GM21390 (cell line): Measurements from ENCODE around the gene FABP1.

ENCODE experiments used
- ATAC-seq: cut with Tn5 transposase; IDR thresholded peaks from one replicate; pipeline ENCODE4 v1.9.1; 2021; ENCODE audit not compliant: unreplicated experiment

Gene FABP1

GRCh38 chr2:88139203-88139702 lies 11.4 kb upstream of the FABP1 start:
- ATAC-seq = no peak

DNA sequence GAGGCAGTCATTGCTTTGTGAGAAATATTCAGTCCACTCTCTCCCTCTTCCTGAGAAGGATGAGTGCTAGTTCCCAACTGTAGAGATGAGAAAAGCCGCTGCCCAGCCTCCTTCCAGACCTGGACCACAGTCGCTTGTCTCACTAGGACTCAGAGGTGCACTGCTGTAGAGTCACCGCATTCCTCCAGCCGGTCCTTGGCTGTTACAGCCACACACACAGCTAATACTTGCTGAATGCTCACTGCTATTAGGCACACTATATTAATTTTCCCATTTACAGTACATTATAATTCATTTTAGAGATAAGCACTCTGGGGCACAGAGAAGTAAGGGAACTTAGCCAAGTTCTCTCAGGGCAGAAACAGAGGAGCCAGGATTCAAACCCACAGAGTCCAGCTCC lies 10.0 kb upstream of the FABP1 start:
- no peak for ATAC-seq

DNA sequence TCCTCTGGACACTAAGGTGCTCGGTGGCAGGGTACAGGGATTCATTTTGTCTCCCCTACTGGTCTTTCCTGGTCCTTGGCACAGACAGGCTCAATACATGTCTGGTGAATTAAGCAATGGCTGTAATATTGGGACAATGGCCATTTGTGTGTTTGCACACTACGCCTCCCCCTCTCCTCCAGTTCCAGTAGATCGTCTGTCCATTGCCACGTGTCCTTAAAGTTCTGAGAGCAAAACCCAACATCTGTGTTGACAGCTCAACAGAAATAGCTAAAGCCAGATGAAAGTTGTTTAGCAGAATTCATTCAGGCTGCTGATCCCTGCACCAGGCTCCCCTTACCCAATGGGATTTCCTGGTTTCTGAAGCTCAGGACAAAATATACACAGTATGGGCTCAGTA lies 9.0 kb upstream of the FABP1 start:
- no peak for ATAC-seq

DNA sequence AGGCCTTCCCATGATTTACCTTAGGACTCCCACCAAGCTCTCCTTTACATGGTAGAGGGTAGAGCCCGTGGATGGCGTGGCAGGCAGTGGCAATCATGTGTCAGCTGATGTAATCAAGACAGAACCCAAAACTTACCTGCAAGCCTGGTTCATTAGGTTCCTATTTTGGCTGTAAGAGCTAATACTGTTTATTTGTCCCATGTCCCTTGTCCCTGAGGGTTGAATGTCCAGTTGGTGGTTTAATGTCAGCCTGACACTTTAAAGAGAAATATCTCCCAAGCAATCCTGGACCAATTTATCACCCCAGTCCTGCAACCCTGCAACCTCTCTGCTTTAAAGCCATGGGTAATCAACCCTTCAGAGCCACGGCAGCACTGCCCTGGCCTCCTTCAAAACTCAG lies 6.0 kb upstream of the FABP1 start:
- no peak for ATAC-seq

DNA sequence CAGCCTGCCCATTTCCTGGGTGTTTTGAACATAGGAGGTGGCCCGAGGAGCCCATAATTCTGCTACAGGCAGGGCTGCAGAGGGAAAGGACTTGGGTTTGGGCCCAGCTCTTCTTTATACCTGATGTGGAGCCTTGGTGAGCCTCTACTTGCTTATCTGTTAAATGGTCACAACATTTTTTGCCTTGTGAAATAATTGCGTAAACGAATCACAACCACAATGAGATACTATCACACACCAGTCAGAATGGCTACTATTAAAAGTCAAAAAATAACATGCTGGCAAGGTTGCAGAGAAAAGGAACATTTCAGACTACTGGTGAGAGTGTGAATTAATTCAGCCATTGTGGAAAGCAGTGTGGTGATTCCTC lies 4.1 kb upstream of the FABP1 start:
- no peak for ATAC-seq

DNA sequence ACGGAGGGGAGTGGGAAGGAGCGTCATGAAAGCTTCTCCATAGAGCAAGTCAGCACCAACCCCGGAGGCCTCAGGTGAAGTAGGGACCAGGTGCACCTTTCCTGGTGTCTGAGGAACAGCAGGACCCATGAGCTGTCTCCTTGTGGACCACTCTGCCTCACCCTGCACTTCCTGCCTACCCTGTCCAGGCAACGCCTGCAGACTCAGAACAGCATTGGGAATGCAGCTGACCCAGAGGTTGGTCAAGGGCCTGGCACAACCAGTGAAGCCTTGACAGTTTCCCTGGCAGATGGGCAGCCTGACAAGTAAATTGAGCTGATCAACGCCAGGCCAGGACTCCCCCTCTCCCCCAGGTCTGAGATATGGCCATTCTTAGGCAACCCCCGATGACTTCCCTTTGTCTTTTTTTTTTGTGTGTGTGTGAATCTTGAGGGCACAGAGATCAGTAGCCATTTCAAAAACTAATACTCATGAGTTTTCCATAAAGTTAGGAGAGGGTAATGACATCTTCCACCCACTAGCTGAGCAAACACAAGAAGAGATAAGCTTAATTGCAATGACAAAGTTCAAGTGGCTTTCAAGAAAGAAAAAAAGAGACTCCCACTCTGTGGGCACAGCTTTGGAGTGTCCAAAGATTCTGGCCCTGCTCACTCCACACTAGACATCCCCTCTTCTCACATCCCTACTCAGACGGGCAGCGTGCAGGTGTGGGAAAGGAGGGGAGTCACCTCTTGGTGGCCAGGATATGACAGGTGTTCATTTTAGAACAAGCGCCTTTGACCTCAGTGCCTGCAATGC lies 3.5 kb upstream of the FABP1 start:
- ATAC-seq = no peak

- ATAC-seq = no peak
These were observed 1.6 kb upstream of the FABP1 start for GRCh38 chr2:88129313-88129959.

GRCh38 chr2:88128654-88129312 lies 921 bp upstream of the FABP1 start:
- no peak for ATAC-seq

DNA sequence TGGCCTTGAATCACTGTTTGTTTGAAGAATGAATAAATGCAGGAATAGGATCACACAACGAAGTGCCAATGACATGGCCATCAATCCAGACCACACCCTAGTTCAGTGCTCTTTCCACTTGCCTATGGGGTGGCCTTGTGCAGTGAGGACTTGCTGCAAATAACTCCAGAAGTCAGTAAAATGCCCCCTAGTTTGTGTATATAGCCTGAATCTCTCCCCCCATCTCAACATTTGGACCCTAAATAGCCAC lies 299 bp downstream of the FABP1 start:
- no peak for ATAC-seq

DNA sequence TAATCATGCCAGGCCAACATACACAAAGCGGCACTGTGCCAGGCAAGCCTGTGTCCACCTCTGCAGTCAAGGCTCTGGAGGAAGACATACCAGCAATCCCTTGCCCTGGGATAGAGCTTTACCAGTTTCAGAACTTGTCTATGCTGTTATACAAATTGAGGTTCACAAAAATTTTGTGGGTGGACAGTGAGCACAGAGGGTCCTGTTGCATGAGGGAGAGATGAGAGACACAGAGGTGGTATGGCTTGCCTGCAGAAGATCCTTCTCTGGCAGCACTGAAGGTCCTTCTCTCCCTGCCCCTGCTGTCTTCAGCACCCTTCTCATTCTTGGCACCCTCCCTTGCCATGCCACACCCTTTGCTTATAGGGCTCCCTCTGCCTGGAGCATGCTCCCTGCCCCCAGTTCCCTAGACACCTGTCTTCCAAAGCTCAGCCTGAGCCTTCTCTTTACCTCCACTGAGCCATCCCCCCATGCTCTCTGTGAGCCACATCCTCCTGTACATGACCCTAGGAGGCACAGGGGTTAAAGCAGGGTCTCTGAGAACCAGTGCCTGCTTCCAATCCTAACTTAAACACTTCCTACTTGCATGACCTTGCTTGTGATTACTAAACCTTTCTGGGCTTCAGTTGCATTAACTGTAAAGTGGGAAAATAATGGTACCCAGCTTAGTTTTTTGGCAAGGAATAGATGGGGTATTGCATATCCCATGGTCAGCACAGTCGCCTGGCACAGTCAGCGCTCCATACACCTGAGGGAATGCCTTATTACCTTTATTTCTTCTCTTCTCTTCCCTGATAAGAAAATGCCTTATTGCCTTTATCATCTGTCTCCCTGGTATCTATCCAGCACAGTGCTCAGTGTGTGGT lies 857 bp downstream of the FABP1 start:
- no peak for ATAC-seq

DNA sequence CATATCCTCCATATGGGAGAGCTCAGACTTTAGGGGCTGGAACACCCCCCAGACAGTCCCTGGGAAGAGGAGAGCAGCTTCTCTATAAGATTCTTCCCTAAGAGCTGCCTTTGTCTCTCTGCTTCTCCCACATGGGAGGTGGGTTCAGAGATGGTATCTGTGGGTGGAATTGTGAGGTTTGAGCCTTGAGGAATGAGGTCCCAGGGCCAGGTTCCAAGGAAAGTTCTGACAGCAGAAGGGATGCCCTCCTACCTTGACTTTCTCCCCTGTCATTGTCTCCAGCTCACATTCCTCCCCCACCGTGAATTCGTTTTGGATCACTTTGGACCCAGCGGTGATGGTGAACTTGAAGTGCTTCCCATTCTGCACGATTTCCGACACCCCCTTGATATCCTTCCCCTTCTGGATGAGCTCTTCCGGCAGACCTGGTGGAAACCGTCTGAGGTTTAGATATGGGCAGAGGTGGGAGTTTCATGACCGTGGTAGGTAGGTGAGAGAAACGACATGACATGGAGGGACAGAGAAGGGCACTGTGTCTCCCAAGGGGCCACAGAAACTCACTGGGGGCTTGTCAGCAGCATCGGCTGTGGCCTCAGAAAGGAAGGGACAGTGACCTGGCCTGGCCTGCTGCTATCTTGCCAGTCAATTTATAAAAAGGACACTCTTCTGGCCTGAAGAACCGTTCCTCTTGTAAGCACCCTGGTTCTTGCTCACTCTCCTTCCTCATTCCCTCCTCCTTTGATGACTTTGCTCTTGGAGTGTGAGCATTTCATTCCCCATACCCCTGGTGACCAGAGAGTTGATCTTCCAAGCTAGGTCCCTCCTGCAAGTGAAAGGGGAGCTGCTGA lies 1.7 kb downstream of the FABP1 start:
- ATAC-seq = no peak

GRCh38 chr2:88125344-88125923 lies 2.4 kb downstream of the FABP1 start:
- no peak for ATAC-seq

DNA sequence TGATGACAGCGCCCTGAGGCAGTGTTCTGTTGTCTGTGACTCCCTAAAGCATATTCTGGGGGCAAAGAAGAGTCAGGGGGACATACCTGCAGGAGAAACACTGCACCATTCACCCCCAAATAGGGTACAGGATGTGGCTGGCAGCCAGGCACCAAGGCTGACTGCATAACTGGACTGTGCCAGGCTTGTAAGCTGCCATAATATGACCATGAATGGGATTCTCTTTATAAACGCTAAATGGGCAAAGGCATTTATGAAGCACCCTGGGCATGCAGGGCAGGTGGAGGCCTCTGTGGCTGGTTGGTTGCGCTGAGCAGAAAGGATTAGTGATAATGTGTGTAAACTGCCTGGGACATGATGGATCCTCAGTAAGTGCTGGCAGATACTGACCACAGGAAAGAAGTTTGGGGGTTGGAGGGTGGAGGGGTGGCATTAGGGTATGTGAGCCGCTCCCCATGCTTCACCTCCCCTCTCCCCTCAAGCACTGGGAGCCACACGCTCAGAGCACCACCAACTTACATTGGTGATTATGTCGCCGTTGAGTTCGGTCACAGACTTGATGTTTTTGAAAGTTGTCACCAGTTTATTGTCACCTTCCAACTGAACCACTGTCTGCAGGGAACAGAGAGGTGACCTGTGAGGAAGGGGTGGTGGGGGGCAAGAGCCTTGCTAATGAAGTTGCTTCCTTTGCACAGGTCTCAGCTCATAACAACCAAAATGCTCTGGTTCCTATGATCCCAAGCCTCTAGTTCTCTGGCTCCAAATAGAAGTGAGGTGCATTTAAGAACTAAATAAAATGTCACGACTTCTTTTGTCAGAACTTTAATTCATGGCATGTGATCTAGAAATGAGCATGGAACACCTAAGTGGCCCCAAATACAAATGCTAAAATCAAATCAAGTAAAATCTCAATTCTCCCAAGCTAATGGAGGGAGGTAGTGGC lies 3.6 kb downstream of the FABP1 start:
- ATAC-seq = no peak

DNA sequence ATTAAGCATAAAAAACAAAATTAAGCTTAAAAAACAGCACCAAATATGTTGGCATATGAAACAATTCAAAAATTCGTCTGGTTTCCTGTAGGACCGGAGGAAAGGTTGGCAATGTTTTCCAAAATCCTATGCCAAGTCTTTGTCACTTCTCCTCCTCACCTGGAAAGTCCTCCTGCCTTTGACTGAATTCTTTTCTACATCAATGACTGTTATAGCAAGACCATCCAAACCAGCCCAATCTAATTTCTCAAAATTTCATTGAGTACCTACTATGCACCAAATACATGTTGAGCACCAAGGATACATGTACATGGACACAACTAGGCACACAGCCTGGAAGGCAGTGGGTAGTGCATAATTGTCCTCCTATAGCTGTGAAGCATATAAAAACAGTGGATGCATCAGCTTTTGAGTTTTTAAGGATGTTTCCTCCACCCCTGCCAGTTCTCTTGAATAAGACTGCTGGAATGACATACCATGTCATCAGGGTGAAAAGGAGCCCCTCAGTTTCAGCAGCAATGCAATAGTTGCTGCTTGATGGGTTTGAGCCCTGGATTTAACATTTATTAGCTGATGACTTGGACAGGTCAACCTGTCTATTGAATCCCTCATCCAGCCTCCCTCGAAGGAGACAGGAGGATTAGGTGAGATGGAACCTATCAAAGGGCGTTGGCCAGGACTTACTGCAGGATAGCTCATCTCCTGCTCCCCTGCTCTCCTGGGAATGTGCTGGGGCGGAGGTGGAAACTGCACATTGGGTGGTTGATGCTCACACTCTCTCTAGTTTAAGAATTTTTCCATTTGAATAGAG lies 4.5 kb downstream of the FABP1 start:
- ATAC-seq = no peak

GRCh38 chr2:88122141-88122884 lies 5.5 kb downstream of the FABP1 start:
- no peak for ATAC-seq

DNA sequence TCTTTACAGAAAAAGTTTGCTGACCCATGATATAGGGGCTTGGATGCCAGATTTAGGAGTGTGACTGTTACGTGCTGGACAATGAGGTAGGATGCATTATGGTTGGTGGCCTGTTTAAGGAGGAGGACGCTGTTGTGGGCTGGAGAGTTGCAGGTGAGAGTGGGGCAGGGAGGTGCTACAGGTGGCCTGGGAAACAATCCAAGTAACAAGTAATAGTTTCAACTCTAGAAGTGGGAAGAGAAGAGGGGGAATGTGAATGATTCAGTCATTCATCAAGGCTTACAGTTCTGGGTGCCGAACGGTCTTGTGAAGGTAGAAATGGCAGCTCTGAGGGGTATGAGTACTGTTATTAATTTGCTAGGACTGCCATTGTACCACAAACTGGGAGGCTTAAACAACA lies 6.2 kb downstream of the FABP1 start:
- ATAC-seq = no peak

DNA sequence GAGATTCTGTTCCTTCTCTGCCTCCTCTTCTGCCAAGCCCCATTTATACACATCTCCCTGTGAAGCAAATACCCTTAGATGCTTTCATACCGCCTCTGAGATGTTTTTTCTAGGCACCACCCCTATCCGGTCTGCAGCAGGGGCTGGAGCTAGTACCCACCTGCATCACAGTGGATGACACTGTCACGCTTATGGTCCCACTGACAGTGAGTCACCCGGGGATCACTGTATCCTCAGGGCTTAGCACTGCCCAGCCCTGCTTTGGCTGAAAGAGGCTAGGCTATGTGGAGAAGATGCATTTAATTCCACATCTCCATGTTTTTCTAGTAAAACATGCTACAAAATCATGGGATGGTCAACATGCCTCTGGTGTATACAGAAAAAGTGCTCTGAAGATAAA lies 9.9 kb downstream of the FABP1 start:
- no peak for ATAC-seq
